GM23338 (cell line): ENCODE measurements around the gene PSD. TPM values are rescaled to one million over a fixed set of nuclear protein-coding genes. Genes with fewer than 3 reads are reported as not detected.

Experiments
- ATAC-seq: fragments of 200-7000 bp; cut with Tn5 transposase; 3 replicates; pipeline ENCODE4 v1.9.1; 2020
- DNase-seq: peaks from one replicate; pipeline ENCODE4 v3.0.0-alpha.2; 2015; ENCODE audit warnings: low spot score
- H2AFZ ChIP-seq: fragments of 200-600 bp; sonication (generic); 2 replicates; pipeline ENCODE4 v1.8.0; 2016; ENCODE audit warnings: antibody characterized with exemption, mild to moderate bottlenecking, moderate library complexity
- H3F3A ChIP-seq: fragments of 200-600 bp; sonication (generic); replicated peaks from 2 replicates; pipeline ENCODE4 v1.8.0; 2017; ENCODE audit warnings: antibody characterized with exemption, mixed run types, low read depth
- H3K27ac ChIP-seq: fragments of 200-600 bp; sonication (generic); 2 replicates; pipeline ENCODE4 v1.6.1; 2016; ENCODE audit warnings: low read depth
- H3K27me3 ChIP-seq: fragments of 200-600 bp; sonication (generic); 2 replicates; pipeline ENCODE4 v1.8.0; 2016; ENCODE audit warnings: mild to moderate bottlenecking, mixed run types, moderate library complexity; ENCODE audit not compliant: insufficient read depth
- H3K36me3 ChIP-seq: fragments of 200-600 bp; sonication (generic); 2 replicates; pipeline ENCODE4 v1.8.0; 2016; ENCODE audit warnings: mild to moderate bottlenecking; ENCODE audit not compliant: insufficient read depth
- H3K4me1 ChIP-seq: fragments of 200-600 bp; sonication (generic); 2 replicates; pipeline ENCODE4 v1.8.0; 2016; ENCODE audit warnings: mild to moderate bottlenecking, moderate library complexity; ENCODE audit not compliant: insufficient read depth
- H3K4me2 ChIP-seq: fragments of 200-600 bp; sonication (generic); 2 replicates; pipeline ENCODE4 v1.7.1; 2017; ENCODE audit warnings: mixed run types
- H3K4me3 ChIP-seq: fragments of 200-600 bp; sonication (generic); 2 replicates; pipeline ENCODE4 v1.6.1; 2016; ENCODE audit warnings: mixed run types
- H3K79me2 ChIP-seq: fragments of 200-600 bp; sonication (generic); replicated peaks from 2 replicates; pipeline ENCODE4 v1.8.0; 2017; ENCODE audit warnings: mild to moderate bottlenecking; ENCODE audit not compliant: insufficient read depth
- H3K9me2 ChIP-seq: fragments of 200-600 bp; sonication (generic); 2 replicates; pipeline ENCODE4 v1.8.0; 2017; ENCODE audit not compliant: insufficient read depth
- H4K20me1 ChIP-seq: fragments of 200-600 bp; sonication (generic); replicated peaks from 2 replicates; pipeline ENCODE4 v1.8.0; 2017; ENCODE audit warnings: mild to moderate bottlenecking; ENCODE audit not compliant: insufficient read depth
- H3K27ac Mint-ChIP-seq: 2 replicates; pipeline ENCODE4 v1.8.0; 2020; ENCODE audit warnings: inconsistent platforms, mild to moderate bottlenecking, moderate library complexity, mixed read lengths
- H3K27me3 Mint-ChIP-seq: 3 replicates; pipeline ENCODE4 v1.8.0; 2022; ENCODE audit warnings: low read depth, mild to moderate bottlenecking, moderate library complexity, mixed read lengths, inconsistent platforms; ENCODE audit not compliant: insufficient read depth, poor library complexity
- H3K36me3 Mint-ChIP-seq: 3 replicates; pipeline ENCODE4 v1.8.0; 2021; ENCODE audit warnings: low read depth, mild to moderate bottlenecking, inconsistent platforms, moderate library complexity, mixed read lengths
- H3K4me1 Mint-ChIP-seq: 3 replicates; pipeline ENCODE4 v1.8.0; 2020; ENCODE audit warnings: mild to moderate bottlenecking, inconsistent platforms, mixed read lengths
- H3K4me3 Mint-ChIP-seq: 3 replicates; pipeline ENCODE4 v1.8.0; 2021; ENCODE audit warnings: moderate library complexity, mild to moderate bottlenecking, inconsistent platforms, mixed read lengths
- H3K9me3 Mint-ChIP-seq: 3 replicates; pipeline ENCODE4 v1.8.0; 2020; ENCODE audit warnings: moderate library complexity, mild to moderate bottlenecking, inconsistent platforms, mixed read lengths
- EZH2phosphoT487 ChIP-seq: fragments of 200-600 bp; sonication (generic); IDR thresholded peaks from one replicate; pipeline ENCODE4 v1.8.1; 2018; ENCODE audit warnings: antibody characterized with exemption; ENCODE audit not compliant: unreplicated experiment
- ZNF331 ChIP-seq: fragments of 250-450 bp; sonication (Bioruptor Pico); IDR thresholded peaks from 2 replicates; pipeline ENCODE4 v1.5.0; 2020; ENCODE audit warnings: low read depth, mild to moderate bottlenecking, moderate library complexity
- polyA plus RNA-seq: library from polyadenylated mRNA; unstranded; fragments of >200 nt; fragmentation: Nextera tagmentation; extraction: Ambion mirVana; gene quantifications from 2 replicates; pipeline ENCODE4 v1.2.1, GENCODE V29; 2016
- total RNA-seq: library from RNA; depleted of rRNA; stranded (reverse); fragments of >200 nt; shearing (Covaris generic); gene quantifications from 2 replicates; pipeline ENCODE4 v1.2.3, GENCODE V29; 2014
- TF ChIP-seq, protein P1 (sequence below), 2 experiments: fragments of 200-600 bp in 1 of 2; sonication (generic) in 1 of 2; conservative IDR thresholded peaks; 2 replicates each; pipeline versions ENCODE4 v1.5.1 to v1.6.1; 2016 to 2017; ENCODE audit warnings: antibody characterized with exemption in 2 of 2, low read depth in 2 of 2, mild to moderate bottlenecking in 2 of 2, moderate library complexity in 1 of 2
- TF ChIP-seq, protein P2 (sequence below): fragments of 250-450 bp; sonication (Bioruptor Pico); IDR thresholded peaks from 2 replicates; pipeline ENCODE4 v1.5.0; 2020; ENCODE audit warnings: mild to moderate bottlenecking, moderate library complexity

The PSD gene
- total and polyA plus RNA-seq, 2 experiments from 2014 or later = 1.9 to 6.8 TPM

DNA sequence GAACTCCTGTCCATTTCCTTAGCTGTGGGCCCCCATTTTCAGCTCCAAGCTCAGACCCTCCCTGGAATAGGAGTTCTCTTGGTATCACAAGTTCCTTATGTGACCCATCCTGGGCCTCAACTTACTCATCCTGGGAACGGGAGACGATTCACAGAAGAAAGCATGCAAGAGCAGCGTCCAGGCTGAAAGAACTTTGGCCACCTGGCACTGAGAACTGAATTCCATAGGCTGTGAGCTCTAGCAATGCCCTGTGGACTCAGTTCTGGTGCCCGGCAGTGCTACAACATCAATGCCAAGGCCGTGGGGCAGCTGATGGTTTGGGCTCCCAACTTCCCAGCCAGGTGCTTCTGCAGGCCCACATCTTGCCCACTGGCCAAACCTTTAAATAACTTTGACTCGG is 17.7 kb upstream of the PSD start:
- Mint-ChIP-seq H3K4me3 (peak overlapping the region; percentile 67; the same call in 1 of the 3 replicates), H3K9me3 (no peaks in the 10 kb centered on the region), H3K4me1 (peaks cover 26% of the 10 kb centered on the region), H3K36me3 (peaks cover 4% of the 10 kb centered on the region; the same call in 2 of the 3 replicates), H3K27me3 (peaks cover 53% of the 10 kb centered on the region), H3K27ac (no peak overlapping the region)
- Histone ChIP-seq H2AFZ (no peak overlapping the region), H4K20me1 (no peaks in the 10 kb centered on the region; the same call in 1 of the 2 replicates), H3K9me2 (no peaks in the 10 kb centered on the region), H3F3A (0 out of 2 replicates have a peak, but pooled peaks cover 4% of the 10 kb centered on the region), H3K36me3 (no peaks in the 10 kb centered on the region), H3K4me3 (no peak overlapping the region), H3K4me1 (peaks cover 21% of the 10 kb centered on the region), H3K4me2 (peak overlapping the region; percentile 78; the same call in 1 of the 2 replicates), H3K27me3 (peaks cover 56% of the 10 kb centered on the region), H3K79me2 (no peaks in the 10 kb centered on the region; the same call in 1 of the 2 replicates), H3K27ac (no peak overlapping the region)
- ATAC-seq (no peak), DNase-seq (no peak)
- TF ChIP-seq EZH2phosphoT487 (no peak), ZNF331 (no peak)
- TF ChIP-seq, protein P1, sequence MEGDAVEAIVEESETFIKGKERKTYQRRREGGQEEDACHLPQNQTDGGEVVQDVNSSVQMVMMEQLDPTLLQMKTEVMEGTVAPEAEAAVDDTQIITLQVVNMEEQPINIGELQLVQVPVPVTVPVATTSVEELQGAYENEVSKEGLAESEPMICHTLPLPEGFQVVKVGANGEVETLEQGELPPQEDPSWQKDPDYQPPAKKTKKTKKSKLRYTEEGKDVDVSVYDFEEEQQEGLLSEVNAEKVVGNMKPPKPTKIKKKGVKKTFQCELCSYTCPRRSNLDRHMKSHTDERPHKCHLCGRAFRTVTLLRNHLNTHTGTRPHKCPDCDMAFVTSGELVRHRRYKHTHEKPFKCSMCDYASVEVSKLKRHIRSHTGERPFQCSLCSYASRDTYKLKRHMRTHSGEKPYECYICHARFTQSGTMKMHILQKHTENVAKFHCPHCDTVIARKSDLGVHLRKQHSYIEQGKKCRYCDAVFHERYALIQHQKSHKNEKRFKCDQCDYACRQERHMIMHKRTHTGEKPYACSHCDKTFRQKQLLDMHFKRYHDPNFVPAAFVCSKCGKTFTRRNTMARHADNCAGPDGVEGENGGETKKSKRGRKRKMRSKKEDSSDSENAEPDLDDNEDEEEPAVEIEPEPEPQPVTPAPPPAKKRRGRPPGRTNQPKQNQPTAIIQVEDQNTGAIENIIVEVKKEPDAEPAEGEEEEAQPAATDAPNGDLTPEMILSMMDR (conservative IDR thresholded peaks at IDR 0.05; ENCODE audit: low read depth in 2 of 2) = no peak
- TF ChIP-seq, protein P2, sequence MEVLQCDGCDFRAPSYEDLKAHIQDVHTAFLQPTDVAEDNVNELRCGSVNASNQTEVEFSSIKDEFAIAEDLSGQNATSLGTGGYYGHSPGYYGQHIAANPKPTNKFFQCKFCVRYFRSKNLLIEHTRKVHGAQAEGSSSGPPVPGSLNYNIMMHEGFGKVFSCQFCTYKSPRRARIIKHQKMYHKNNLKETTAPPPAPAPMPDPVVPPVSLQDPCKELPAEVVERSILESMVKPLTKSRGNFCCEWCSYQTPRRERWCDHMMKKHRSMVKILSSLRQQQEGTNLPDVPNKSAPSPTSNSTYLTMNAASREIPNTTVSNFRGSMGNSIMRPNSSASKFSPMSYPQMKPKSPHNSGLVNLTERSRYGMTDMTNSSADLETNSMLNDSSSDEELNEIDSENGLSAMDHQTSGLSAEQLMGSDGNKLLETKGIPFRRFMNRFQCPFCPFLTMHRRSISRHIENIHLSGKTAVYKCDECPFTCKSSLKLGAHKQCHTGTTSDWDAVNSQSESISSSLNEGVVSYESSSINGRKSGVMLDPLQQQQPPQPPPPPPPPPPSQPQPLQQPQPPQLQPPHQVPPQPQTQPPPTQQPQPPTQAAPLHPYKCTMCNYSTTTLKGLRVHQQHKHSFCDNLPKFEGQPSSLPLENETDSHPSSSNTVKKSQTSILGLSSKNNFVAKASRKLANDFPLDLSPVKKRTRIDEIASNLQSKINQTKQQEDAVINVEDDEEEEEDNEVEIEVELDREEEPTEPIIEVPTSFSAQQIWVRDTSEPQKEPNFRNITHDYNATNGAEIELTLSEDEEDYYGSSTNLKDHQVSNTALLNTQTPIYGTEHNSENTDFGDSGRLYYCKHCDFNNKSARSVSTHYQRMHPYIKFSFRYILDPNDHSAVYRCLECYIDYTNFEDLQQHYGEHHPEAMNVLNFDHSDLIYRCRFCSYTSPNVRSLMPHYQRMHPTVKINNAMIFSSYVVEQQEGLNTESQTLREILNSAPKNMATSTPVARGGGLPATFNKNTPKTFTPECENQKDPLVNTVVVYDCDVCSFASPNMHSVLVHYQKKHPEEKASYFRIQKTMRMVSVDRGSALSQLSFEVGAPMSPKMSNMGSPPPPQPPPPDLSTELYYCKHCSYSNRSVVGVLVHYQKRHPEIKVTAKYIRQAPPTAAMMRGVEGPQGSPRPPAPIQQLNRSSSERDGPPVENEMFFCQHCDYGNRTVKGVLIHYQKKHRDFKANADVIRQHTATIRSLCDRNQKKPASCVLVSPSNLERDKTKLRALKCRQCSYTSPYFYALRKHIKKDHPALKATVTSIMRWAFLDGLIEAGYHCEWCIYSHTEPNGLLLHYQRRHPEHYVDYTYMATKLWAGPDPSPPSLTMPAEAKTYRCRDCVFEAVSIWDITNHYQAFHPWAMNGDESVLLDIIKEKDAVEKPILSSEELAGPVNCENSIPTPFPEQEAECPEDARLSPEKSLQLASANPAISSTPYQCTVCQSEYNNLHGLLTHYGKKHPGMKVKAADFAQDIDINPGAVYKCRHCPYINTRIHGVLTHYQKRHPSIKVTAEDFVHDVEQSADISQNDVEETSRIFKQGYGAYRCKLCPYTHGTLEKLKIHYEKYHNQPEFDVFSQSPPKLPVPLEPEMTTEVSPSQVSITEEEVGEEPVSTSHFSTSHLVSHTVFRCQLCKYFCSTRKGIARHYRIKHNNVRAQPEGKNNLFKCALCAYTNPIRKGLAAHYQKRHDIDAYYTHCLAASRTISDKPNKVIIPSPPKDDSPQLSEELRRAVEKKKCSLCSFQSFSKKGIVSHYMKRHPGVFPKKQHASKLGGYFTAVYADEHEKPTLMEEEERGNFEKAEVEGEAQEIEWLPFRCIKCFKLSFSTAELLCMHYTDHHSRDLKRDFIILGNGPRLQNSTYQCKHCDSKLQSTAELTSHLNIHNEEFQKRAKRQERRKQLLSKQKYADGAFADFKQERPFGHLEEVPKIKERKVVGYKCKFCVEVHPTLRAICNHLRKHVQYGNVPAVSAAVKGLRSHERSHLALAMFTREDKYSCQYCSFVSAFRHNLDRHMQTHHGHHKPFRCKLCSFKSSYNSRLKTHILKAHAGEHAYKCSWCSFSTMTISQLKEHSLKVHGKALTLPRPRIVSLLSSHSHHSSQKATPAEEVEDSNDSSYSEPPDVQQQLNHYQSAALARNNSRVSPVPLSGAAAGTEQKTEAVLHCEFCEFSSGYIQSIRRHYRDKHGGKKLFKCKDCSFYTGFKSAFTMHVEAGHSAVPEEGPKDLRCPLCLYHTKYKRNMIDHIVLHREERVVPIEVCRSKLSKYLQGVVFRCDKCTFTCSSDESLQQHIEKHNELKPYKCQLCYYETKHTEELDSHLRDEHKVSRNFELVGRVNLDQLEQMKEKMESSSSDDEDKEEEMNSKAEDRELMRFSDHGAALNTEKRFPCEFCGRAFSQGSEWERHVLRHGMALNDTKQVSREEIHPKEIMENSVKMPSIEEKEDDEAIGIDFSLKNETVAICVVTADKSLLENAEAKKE (CRISPR knock-in tag) = no peak
